PC-3 (cell line): ENCODE measurements around the gene RAB6B. TPM values are rescaled to one million over a fixed set of nuclear protein-coding genes. Genes with fewer than 3 reads are reported as not detected.

Source experiments
- ATAC-seq: fragments of 200-7000 bp; cut with Tn5 transposase; 2 replicates; pipeline ENCODE4 v1.9.1; 2020; ENCODE audit warnings: mild to moderate bottlenecking, moderate library complexity
- BruUV-seq: library from RNA; stranded (reverse); fragments of 400-500 nt; replicated peaks from 2 replicates; lab custom pipeline; 2021; lab: Mats Ljungman, UMichigan
- CTCF ChIA-PET: fragments of 300-600 bp; sonication (Branson Sonifier 250); formaldehyde crosslinking; loops from one replicate; lab custom pipeline; 2022; ENCODE audit warnings: antibody characterized with exemption; lab: Charles Lee
- POLR2A ChIA-PET: fragments of 300-600 bp; sonication (Branson Sonifier 250); formaldehyde crosslinking; loops from one replicate; lab custom pipeline; 2022; ENCODE audit warnings: antibody characterized with exemption; ENCODE audit not compliant: unreplicated experiment; lab: Charles Lee
- DNase-seq: peaks from one replicate; pipeline ENCODE4 v3.0.0-alpha.2; 2015
- H2AFZ ChIP-seq: fragments of 300-600 bp; sonication (generic); 2 replicates; pipeline ENCODE4 v1.6.0; 2016; ENCODE audit warnings: antibody characterized with exemption, low read length
- H3F3A ChIP-seq: fragments of 300-600 bp; sonication (generic); one replicate; pipeline ENCODE4 v1.6.0; 2017; ENCODE audit warnings: antibody characterized with exemption, low read length, control low read depth, mild to moderate bottlenecking; ENCODE audit not compliant: unreplicated experiment
- H3K27ac ChIP-seq: fragments of 300-600 bp; sonication (generic); 2 replicates; pipeline ENCODE4 v1.5.1; 2016; ENCODE audit warnings: mild to moderate bottlenecking, low read length
- H3K27me3 ChIP-seq: fragments of 300-600 bp; sonication (generic); 2 replicates; pipeline ENCODE4 v1.6.1; 2016; ENCODE audit warnings: low read length, mixed read lengths
- H3K36me3 ChIP-seq: fragments of 300-600 bp; sonication (generic); 2 replicates; pipeline ENCODE4 v1.6.1; 2016; ENCODE audit warnings: low read depth, mixed run types, low read length, mixed read lengths
- H3K4me1 ChIP-seq: fragments of 300-600 bp; sonication (generic); 2 replicates; pipeline ENCODE4 v1.5.1; 2016; ENCODE audit warnings: low read length; ENCODE audit not compliant: insufficient read depth
- H3K4me2 ChIP-seq: fragments of 300-600 bp; sonication (generic); 2 replicates; pipeline ENCODE4 v1.6.0; 2016; ENCODE audit warnings: low read length
- H3K4me3 ChIP-seq: fragments of 300-600 bp; sonication (generic); 2 replicates; pipeline ENCODE4 v1.5.1; 2016; ENCODE audit warnings: mild to moderate bottlenecking, low read length, mixed read lengths
- H3K79me2 ChIP-seq: fragments of 300-600 bp; sonication (generic); 2 replicates; pipeline ENCODE4 v1.6.1; 2017; ENCODE audit warnings: low read length, mixed read lengths
- H3K9ac ChIP-seq: fragments of 300-600 bp; sonication (generic); 2 replicates; pipeline ENCODE4 v1.6.0; 2016; ENCODE audit warnings: mild to moderate bottlenecking, low read length
- H3K9me2 ChIP-seq: fragments of 300-600 bp; sonication (generic); replicated peaks from 2 replicates; pipeline ENCODE4 v1.6.1; 2016; ENCODE audit warnings: mixed run types, low read length, mixed read lengths
- H3K9me3 ChIP-seq: fragments of 300-600 bp; sonication (generic); 2 replicates; pipeline ENCODE4 v1.6.1; 2016; ENCODE audit warnings: low read length, mixed read lengths
- H4K20me1 ChIP-seq: fragments of 300-600 bp; sonication (generic); 2 replicates; pipeline ENCODE4 v1.6.1; 2016; ENCODE audit warnings: low read length, mixed read lengths
- CTCF ChIP-seq: fragments of 300-600 bp; sonication (generic); conservative IDR thresholded peaks from 2 replicates; pipeline ENCODE4 v1.5.1; 2017; ENCODE audit warnings: antibody characterized with exemption, low read depth, mild to moderate bottlenecking, low read length
- EZH2 ChIP-seq: fragments of 300-600 bp; sonication (generic); IDR thresholded peaks from one replicate; pipeline ENCODE4 v1.6.1; 2017; ENCODE audit warnings: antibody characterized with exemption, mild to moderate bottlenecking, low read length; ENCODE audit not compliant: unreplicated experiment
- EZH2phosphoT487 ChIP-seq: fragments of 300-600 bp; sonication (generic); IDR thresholded peaks from 2 replicates; pipeline ENCODE4 v1.6.1; 2018; ENCODE audit warnings: mild to moderate bottlenecking, antibody characterized with exemption, low read length, borderline replicate concordance
- intact Hi-C: fragments of 100-400 bp; cut with micrococcal nuclease; formaldehyde crosslinking; loops from 2 replicates; pipeline ENCODE4 v1.9.0; 2023
- total RNA-seq: library from RNA; depleted of rRNA; stranded (reverse); fragments of >200 nt; gene quantifications from 2 replicates; pipeline ENCODE4 v1.2.3, GENCODE V29; 2014

RAB6B gene
- total RNA-seq, 1 experiment from 2014 or later, result 0.22 TPM

- no peaks in the 10 kb centered on the region for H3K9me2 ChIP-seq
- peak within 1 kb of the TSS; percentile 97 for H3K4me2 ChIP-seq
- no peaks in the 10 kb centered on the region for H3K27me3 ChIP-seq
- no peaks in the 10 kb centered on the region for H3F3A ChIP-seq
- peaks cover 14% of the 10 kb centered on the region for H3K36me3 ChIP-seq
- no peaks in the 10 kb centered on the region for H3K9me3 ChIP-seq
- H3K27ac ChIP-seq, result peak within 1 kb of the TSS; percentile 47
- ChIA-PET POLR2A (no interaction called here), CTCF (no interaction called here)
- intact Hi-C loops, result loop anchor here (2.0 to 5.0 kb wide), 3 partner anchors 144 to 361 kb away; partner anchors contain the start of genes CDV3 and TOPBP1
- H3K9ac ChIP-seq, result peak within 1 kb of the TSS; percentile 88
- peaks cover 10% of the 10 kb centered on the region for H3K4me1 ChIP-seq
- H3K4me3 ChIP-seq, result peak within 1 kb of the TSS; percentile 93
- TF ChIP-seq EZH2phosphoT487 (no peak), CTCF (no peak), EZH2 (no peak)
- peak within 1 kb of the TSS; percentile 91 for H2AFZ ChIP-seq
- TSS peak; percentile 44 for BruUV-seq
- ATAC-seq (peak; percentile 98), DNase-seq (peak; percentile 36)
- H4K20me1 ChIP-seq, result no peaks in the 10 kb centered on the region
- peaks cover 30% of the 10 kb centered on the region for H3K79me2 ChIP-seq
Measured at GRCh38 chr3:133805702-133806475, 89.8 kb downstream of the RAB6B start, which contains the start of gene SRPRB. TSS of gene SRPRB (plus strand) at chr3:133805815. CDS start at chr3:133805849, 34 bp downstream.

- Histone ChIP-seq H3K27me3 (no peaks in the 10 kb centered on the region), H4K20me1 (no peaks in the 10 kb centered on the region), H3K4me2 (peak overlapping the region; percentile 97), H3K9ac (peak overlapping the region; percentile 18), H3K4me3 (peak overlapping the region; percentile 93), H3K36me3 (peaks cover 12% of the 10 kb centered on the region), H2AFZ (peak overlapping the region; percentile 91), H3F3A (no peaks in the 10 kb centered on the region), H3K9me2 (no peaks in the 10 kb centered on the region), H3K79me2 (peaks cover 28% of the 10 kb centered on the region), H3K4me1 (peaks cover 10% of the 10 kb centered on the region), H3K27ac (peak overlapping the region; percentile 47), H3K9me3 (no peaks in the 10 kb centered on the region)
- ATAC-seq (no peak), DNase-seq (peak; percentile 93)
- ChIA-PET POLR2A (no interaction called here), CTCF (no interaction called here)
- BruUV-seq, result no TSS peak
- intact Hi-C loops, result loop anchor here (5.0 kb wide), 2 partner anchors 143 to 233 kb away; partner anchors contain the start of genes CDV3 and TOPBP1
- no peak for TF ChIP-seq EZH2
- no peak for TF ChIP-seq EZH2phosphoT487
- no peak for TF ChIP-seq CTCF
Measured at GRCh38 chr3:133805384-133805701, 90.3 kb downstream of the RAB6B start.

GRCh38 chr3:133804896-133805295, 90.8 kb downstream of the RAB6B start:
- POLR2A ChIA-PET, result no interaction called here
- TF ChIP-seq CTCF (no peak), EZH2phosphoT487 (no peak), EZH2 (no peak)
- H3K4me2 ChIP-seq, result peak overlapping the region; percentile 97

More at GRCh38 chr3:133804896-133805295, 90.8 kb downstream of the RAB6B start:
- Histone ChIP-seq H4K20me1 (no peaks in the 10 kb centered on the region), H3K4me1 (peaks cover 11% of the 10 kb centered on the region), H3K36me3 (peaks cover 12% of the 10 kb centered on the region), H3K27me3 (no peaks in the 10 kb centered on the region), H2AFZ (peak overlapping the region; percentile 91), H3K79me2 (peaks cover 28% of the 10 kb centered on the region), H3F3A (no peaks in the 10 kb centered on the region), H3K9me3 (no peaks in the 10 kb centered on the region), H3K4me3 (peak overlapping the region; percentile 93), H3K27ac (peak overlapping the region; percentile 47), H3K9ac (peak overlapping the region; percentile 18), H3K9me2 (no peaks in the 10 kb centered on the region)
- ATAC-seq (no peak), DNase-seq (peak; percentile 22)
- CTCF ChIA-PET, result no interaction called here
- intact Hi-C loops, result loop anchor here (5.0 kb wide), 2 partner anchors 143 to 233 kb away; partner anchors contain the start of genes CDV3 and TOPBP1
- no TSS peak for BruUV-seq
